ENCODE data around the gene NRSN2. TPM values are rescaled to one million over a fixed set of nuclear protein-coding genes. Genes with fewer than 3 reads are reported as not detected.
A peak's percentile ranks its signal among the peaks of the same experiment; 100 is the strongest.

The NRSN2 gene
- polyA plus RNA-seq, 1 of the 3 experiments (the other 2 are of a cell fraction): 146 TPM

DNA sequence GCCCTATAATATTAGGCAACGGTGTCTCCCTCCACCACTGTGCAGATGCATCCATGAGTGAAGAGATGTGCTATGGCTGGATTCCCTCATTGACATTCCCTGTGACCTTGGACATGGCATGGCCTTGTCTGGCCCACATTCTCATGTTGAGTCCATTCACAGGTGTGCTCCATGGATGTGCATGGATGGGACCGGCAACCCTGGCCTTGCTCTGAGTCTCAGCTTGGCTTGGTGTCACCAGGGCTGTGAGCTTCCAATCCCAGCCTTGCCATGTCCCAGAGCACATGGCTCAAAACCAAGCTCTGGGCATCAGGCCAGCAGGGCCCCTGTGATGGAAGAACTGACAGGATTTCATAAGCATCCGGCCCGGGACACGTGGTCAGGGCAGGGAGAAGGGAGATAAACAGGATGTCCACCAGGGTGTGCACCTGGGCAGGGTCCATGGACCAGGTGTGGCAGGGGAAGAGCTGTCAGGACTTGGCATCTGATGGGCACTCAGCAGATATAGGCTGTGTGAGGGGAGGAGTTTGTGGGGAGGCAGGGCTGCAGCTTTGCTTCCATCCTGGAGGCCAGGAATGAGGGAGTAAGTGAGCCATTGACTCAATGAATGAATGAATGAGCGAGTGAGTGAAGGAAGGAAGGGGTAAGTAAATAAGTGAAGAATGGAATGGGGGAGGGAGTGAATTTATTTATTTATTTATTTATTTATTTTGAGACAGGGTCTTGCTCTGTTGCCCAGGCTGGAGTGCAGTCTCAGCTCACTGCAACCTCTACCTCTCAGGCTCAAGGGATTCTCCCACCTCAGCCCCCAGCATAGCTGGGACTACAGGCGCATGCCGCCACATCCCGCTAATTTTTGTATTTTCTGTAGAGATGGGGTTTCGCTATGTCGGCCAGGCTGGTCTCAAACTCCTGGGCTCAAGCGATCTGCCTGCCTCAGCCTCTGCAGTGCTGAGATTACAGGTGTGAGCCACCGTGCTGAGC, 15.7 kb downstream of the NRSN2 start (continued):
- TF ChIP-seq MAX (IDR thresholded peaks at IDR 0.05; ENCODE audit: low read depth) (peak; percentile 96), MXI1 (IDR thresholded peaks at IDR 0.05; ENCODE audit: low read depth, low read length) (peak; percentile 92), RAD21 (IDR thresholded peaks at IDR 0.05; ENCODE audit: low read length) (peak; percentile 47)

DNA sequence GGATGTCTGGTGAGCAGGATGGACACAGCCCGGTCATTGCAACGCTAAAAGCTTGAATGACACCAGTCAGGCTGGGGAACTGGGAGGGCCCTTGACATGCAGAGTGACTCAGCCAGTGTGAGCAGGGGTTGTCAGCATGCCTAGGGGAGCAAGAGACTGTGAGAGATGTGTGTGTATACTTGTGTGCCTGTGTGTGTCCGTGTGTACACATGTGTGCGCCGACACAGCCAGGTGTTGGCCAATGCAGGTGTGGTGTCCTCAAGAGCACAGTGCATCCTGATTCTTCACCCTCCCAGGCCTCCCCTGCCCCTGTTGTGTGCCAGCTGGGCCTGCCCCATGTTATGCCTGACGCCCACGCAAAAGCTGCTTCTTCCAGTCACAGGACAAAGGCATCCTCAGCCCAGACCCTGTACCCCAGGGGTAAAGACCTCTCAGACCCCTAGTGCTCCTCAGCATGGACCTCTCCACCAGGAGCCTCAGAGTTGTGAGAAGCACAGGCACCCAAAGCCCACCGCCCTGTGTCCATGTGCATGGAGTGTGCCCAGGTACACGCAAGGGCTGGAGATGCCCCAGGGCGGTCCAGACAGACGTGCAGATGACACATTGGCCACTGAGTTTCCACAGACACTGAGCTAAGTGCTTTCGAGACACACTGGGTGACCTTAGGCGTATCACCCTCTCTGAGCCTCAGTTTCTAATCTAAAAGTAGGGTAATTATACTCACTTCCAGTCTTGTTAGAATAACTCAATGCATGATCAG, 16.6 kb downstream of the NRSN2 start:
- ChIA-PET CTCF (interaction anchor here (1.2 to 2.5 kb wide), 5 partner anchors 8 to 68 kb away, joined by 3 to 16 read pairs (median 5); partner anchors contain the start of gene RBCK1), POLR2A (interaction anchor here (0.9 to 1.6 kb wide), 3 partner anchors 8 to 19 kb away, joined by 3 to 6 read pairs (median 5); no protein-coding TSS in a partner anchor)
- Histone ChIP-seq H3K9me2 (no peaks in the 10 kb centered on the region), H3K27me3 (ENCODE audit: insufficient read depth) (no peaks in the 10 kb centered on the region), H3K4me3 (ENCODE audit: low read depth in 2 of 2, low read length in 1 of 2) (no peak overlapping the region), H3K9ac (no peak overlapping the region), H3K79me2 (ENCODE audit: insufficient read depth) (no peaks in the 10 kb centered on the region), H3K36me3 (replicated peaks in 1 of 2; ENCODE audit: control insufficient read depth in 1 of 2, insufficient read depth in 2 of 2, low read length in 1 of 2) (no peaks in the 10 kb centered on the region), H3K4me1 (ENCODE audit: control insufficient read depth in 1 of 2, insufficient read depth in 2 of 2, low read depth in 1 of 2, low read length in 1 of 2) (peaks cover 3 to 12% of the 10 kb centered on the region in 2 experiments; a peak in 1 of 4 replicates), H2AFZ (ENCODE audit: low read depth) (no peak overlapping the region), H3K4me2 (no peak overlapping the region), H3K9me3 (no peaks in the 10 kb centered on the region), H3K27ac (ENCODE audit: low read depth in 2 of 2, low read length in 1 of 2) (no peak overlapping the region), H4K20me1 (ENCODE audit: insufficient read depth) (no peaks in the 10 kb centered on the region), H3F3A (replicated peaks; ENCODE audit: insufficient read depth) (no peaks in the 10 kb centered on the region)
- no peak for DNase-seq
- WGBS (ENCODE audit: low lambda C conversion rate): 88% methylated on average over 6 of the region's 13 CpGs
- TF ChIP-seq GATA2 (CRISPR knock-in tag; IDR thresholded peaks at IDR 0.05): no peak

GRCh38 chr20:364905-365794, 18.2 kb downstream of the NRSN2 start:
- Histone ChIP-seq H3F3A (replicated peaks; ENCODE audit: insufficient read depth) (no peaks in the 10 kb centered on the region), H3K9me2 (no peaks in the 10 kb centered on the region), H3K9ac (no peak overlapping the region), H3K27me3 (ENCODE audit: insufficient read depth) (no peaks in the 10 kb centered on the region), H3K27ac (ENCODE audit: low read depth in 2 of 2, low read length in 1 of 2) (no peak overlapping the region), H3K9me3 (no peaks in the 10 kb centered on the region), H3K4me1 (ENCODE audit: control insufficient read depth in 1 of 2, insufficient read depth in 2 of 2, low read depth in 1 of 2, low read length in 1 of 2) (peaks cover 3 to 12% of the 10 kb centered on the region in 2 experiments; a peak in 2 of 4 replicates), H3K36me3 (replicated peaks in 1 of 2; ENCODE audit: control insufficient read depth in 1 of 2, insufficient read depth in 2 of 2, low read length in 1 of 2) (no peaks in the 10 kb centered on the region), H4K20me1 (ENCODE audit: insufficient read depth) (no peaks in the 10 kb centered on the region), H3K4me3 (ENCODE audit: low read depth in 2 of 2, low read length in 1 of 2) (no peak overlapping the region), H2AFZ (ENCODE audit: low read depth) (no peak overlapping the region), H3K4me2 (no peak overlapping the region), H3K79me2 (ENCODE audit: insufficient read depth) (no peaks in the 10 kb centered on the region)
- ChIA-PET CTCF (interaction anchor here (2.5 kb wide), 1 partner anchor 11 kb away, joined by 9 read pairs; no protein-coding TSS in a partner anchor), POLR2A (interaction anchor here (0.7 kb wide), 1 partner anchor 81 kb away, joined by 7 read pairs; no protein-coding TSS in a partner anchor)
- 82% methylated on average over 9 of the region's 9 CpGs for WGBS (ENCODE audit: low lambda C conversion rate)
- no peak for DNase-seq
- TF ChIP-seq USF2 (IDR thresholded peaks at IDR 0.05; ENCODE audit: borderline replicate concordance, low read depth, low read length) (no peak), ZBTB33 (IDR thresholded peaks at IDR 0.05; ENCODE audit: borderline replicate concordance, low read depth) (no peak), GABPA (IDR thresholded peaks at IDR 0.05; ENCODE audit: low read depth) (no peak), NRF1 (IDR thresholded peaks at IDR 0.05; ENCODE audit: low read depth, low read length) (no peak), POLR2AphosphoS5 (IDR thresholded peaks at IDR 0.05; ENCODE audit: low read depth, low read length) (no peak), FOSL2 (IDR thresholded peaks at IDR 0.05; ENCODE audit: borderline replicate concordance, low read depth) (peak; percentile 21; the same call in 1 of the 2 replicates), IRF3 (IDR thresholded peaks at IDR 0.05; ENCODE audit: low read depth, low read length) (no peak)
- TF ChIP-seq, protein P1, sequence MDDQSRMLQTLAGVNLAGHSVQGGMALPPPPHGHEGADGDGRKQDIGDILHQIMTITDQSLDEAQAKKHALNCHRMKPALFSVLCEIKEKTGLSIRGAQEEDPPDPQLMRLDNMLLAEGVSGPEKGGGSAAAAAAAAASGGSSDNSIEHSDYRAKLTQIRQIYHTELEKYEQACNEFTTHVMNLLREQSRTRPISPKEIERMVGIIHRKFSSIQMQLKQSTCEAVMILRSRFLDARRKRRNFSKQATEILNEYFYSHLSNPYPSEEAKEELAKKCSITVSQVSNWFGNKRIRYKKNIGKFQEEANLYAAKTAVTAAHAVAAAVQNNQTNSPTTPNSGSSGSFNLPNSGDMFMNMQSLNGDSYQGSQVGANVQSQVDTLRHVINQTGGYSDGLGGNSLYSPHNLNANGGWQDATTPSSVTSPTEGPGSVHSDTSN (IDR thresholded peaks at IDR 0.05): no peak
